MCF 10A (cell line): Measurements from ENCODE around the gene IRX5. TPM values are rescaled to one million over a fixed set of nuclear protein-coding genes. Genes with fewer than 3 reads are reported as not detected.

Experiments
- BruUV-seq: library from RNA; stranded (reverse); fragments of 400-500 nt; replicated peaks from 2 replicates; lab custom pipeline; 2021; lab: Mats Ljungman, UMichigan
- CTCF ChIA-PET: fragments of 300-600 bp; sonication (Branson Sonifier 250); formaldehyde crosslinking; extraction: SDS; loops from one replicate; lab custom pipeline; 2021; ENCODE audit warnings: antibody characterized with exemption, inconsistent platforms; lab: Yijun Ruan, JAX
- POLR2A ChIA-PET: fragments of 300-600, 350-650 bp; sonication (Branson Sonifier 250); formaldehyde crosslinking; extraction: SDS; loops from one replicate; lab custom pipeline; 2020; ENCODE audit warnings: antibody characterized with exemption, inconsistent platforms; lab: Yijun Ruan, JAX
- DNase-seq: peaks from one replicate; pipeline ENCODE4 v3.0.0-alpha.2; 2018; ENCODE audit not compliant: unreplicated experiment
- H3K27ac Mint-ChIP-seq: one replicate; pipeline ENCODE4 v1.8.0; 2022; ENCODE audit warnings: mild to moderate bottlenecking, low read depth, mixed read lengths; ENCODE audit not compliant: unreplicated experiment
- H3K27me3 Mint-ChIP-seq: one replicate; pipeline ENCODE4 v1.8.0; 2022; ENCODE audit warnings: mixed read lengths; ENCODE audit not compliant: insufficient read depth, unreplicated experiment
- H3K36me3 Mint-ChIP-seq: one replicate; pipeline ENCODE4 v1.8.0; 2022; ENCODE audit warnings: mild to moderate bottlenecking, moderate library complexity, mixed read lengths; ENCODE audit not compliant: insufficient read depth, unreplicated experiment
- H3K4me1 Mint-ChIP-seq: one replicate; pipeline ENCODE4 v1.8.0; 2022; ENCODE audit warnings: mixed read lengths; ENCODE audit not compliant: insufficient read depth, unreplicated experiment
- H3K4me3 Mint-ChIP-seq: one replicate; pipeline ENCODE4 v1.8.0; 2022; ENCODE audit warnings: mild to moderate bottlenecking, moderate library complexity, mixed read lengths; ENCODE audit not compliant: unreplicated experiment
- H3K9me3 Mint-ChIP-seq: one replicate; pipeline ENCODE4 v1.8.0; 2022; ENCODE audit warnings: mixed read lengths; ENCODE audit not compliant: unreplicated experiment
- CTCF ChIP-seq: fragments of 200-600 bp; IDR thresholded peaks from one replicate; pipeline ENCODE4 v1.8.0; 2022; ENCODE audit warnings: antibody characterized with exemption, mild to moderate bottlenecking; ENCODE audit not compliant: unreplicated experiment
- intact Hi-C: fragments of 100-400 bp; cut with micrococcal nuclease; formaldehyde crosslinking; loops from 2 replicates; pipeline ENCODE4 v1.14.1; 2022
- total RNA-seq: library from RNA; stranded (reverse); gene quantifications from 2 replicates; pipeline ENCODE4 v1.2.3, GENCODE V29; 2022

Gene IRX5
- total RNA-seq, 1 experiment from 2014 or later: 7.8 TPM

DNA sequence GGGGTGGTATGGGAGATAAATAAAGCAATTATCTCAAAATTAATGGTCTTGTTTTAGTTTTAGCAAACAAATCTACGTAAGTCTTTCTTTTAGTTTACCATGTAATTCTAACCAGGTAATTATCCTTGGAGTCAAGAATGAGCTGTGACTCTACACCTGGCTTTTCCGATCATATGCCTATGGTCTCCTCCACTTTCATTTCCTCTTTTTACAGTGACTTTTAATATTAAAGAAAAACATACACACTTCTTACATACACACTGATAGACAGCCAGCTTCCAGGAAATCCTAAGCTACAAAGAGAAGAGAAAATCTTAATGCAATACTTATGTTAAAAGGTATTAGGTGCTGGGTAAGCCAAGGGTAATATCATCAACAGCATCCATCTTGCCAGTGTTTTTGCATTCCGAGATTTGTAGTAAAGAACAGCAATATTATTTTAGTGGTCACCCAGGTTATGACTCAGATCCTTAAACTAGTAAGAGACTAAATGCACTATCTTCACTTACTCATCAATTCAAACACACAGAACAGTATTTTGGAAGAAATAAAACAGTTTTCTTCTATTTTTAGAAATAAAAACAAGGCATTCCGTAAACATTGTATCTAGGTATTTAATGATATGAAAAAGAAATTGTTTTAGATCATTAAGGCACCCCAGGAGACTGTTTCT lies 4.4 kb upstream of the IRX5 start:
- Mint-ChIP-seq H3K4me3 (peak overlapping the region; percentile 88), H3K27me3 (no peaks in the 10 kb centered on the region), H3K36me3 (peaks cover 11% of the 10 kb centered on the region), H3K9me3 (no peaks in the 10 kb centered on the region), H3K4me1 (peaks cover 32% of the 10 kb centered on the region), H3K27ac (peak overlapping the region; percentile 97)
- CTCF ChIA-PET: interaction anchor here (0.6 to 6.1 kb wide), 11 partner anchors 10 to 1150 kb away, joined by 3 to 53 read pairs (median 4); no protein-coding TSS in a partner anchor
- TF ChIP-seq CTCF: no peak
- BruUV-seq: no TSS peak
- intact Hi-C loops: loop anchor here (5.0 kb wide), 1 partner anchor 479 kb away; no protein-coding TSS in a partner anchor
- DNase-seq: peak; percentile 67
- POLR2A ChIA-PET: interaction anchor here (0.5 to 17.6 kb wide), 25 partner anchors 8 to 1682 kb away, joined by 3 to 352 read pairs (median 5); partner anchors contain the start of genes IRX3, IRX5 and MT2A

GRCh38 chr16:54927125-54928015 lies 3.3 kb upstream of the IRX5 start:
- intact Hi-C loops: loop anchor here (1.0 to 5.0 kb wide), 4 partner anchors 81 to 1035 kb away; partner anchors contain the start of gene IRX3
- Mint-ChIP-seq H3K9me3 (no peaks in the 10 kb centered on the region), H3K4me3 (peak overlapping the region; percentile 88), H3K4me1 (peaks cover 28% of the 10 kb centered on the region), H3K27me3 (no peaks in the 10 kb centered on the region), H3K27ac (peak overlapping the region; percentile 97), H3K36me3 (peaks cover 18% of the 10 kb centered on the region)
- TSS peak; percentile 25 for BruUV-seq
- peak; percentile 21 for DNase-seq
- TF ChIP-seq CTCF: no peak
- POLR2A ChIA-PET: interaction anchor here (0.5 to 17.6 kb wide), 34 partner anchors 7 to 1718 kb away, joined by 3 to 352 read pairs (median 5); partner anchors contain the start of genes IRX3, IRX5 and MT2A
- CTCF ChIA-PET: interaction anchor here (0.6 to 3.0 kb wide), 11 partner anchors 9 to 1152 kb away, joined by 3 to 19 read pairs (median 5); no protein-coding TSS in a partner anchor

GRCh38 chr16:54928016-54928356 lies 2.7 kb upstream of the IRX5 start:
- CTCF ChIA-PET: interaction anchor here (0.6 to 3.0 kb wide), 7 partner anchors 9 to 1153 kb away, joined by 3 to 19 read pairs (median 5); no protein-coding TSS in a partner anchor
- Mint-ChIP-seq H3K9me3 (no peaks in the 10 kb centered on the region), H3K4me1 (peaks cover 25% of the 10 kb centered on the region), H3K36me3 (peaks cover 25% of the 10 kb centered on the region), H3K27me3 (no peaks in the 10 kb centered on the region), H3K4me3 (peak overlapping the region; percentile 88), H3K27ac (peak overlapping the region; percentile 97)
- peak; percentile 46 for DNase-seq
- intact Hi-C loops: loop anchor here (2.0 to 5.0 kb wide), 3 partner anchors 81 to 1035 kb away; no protein-coding TSS in a partner anchor
- POLR2A ChIA-PET: interaction anchor here (0.7 to 17.6 kb wide), 26 partner anchors 6 to 1718 kb away, joined by 3 to 352 read pairs (median 6); partner anchors contain the start of genes IRX3 and IRX5
- BruUV-seq: no TSS peak
- TF ChIP-seq CTCF: no peak
